Heart left ventricle (tissue), 13 donors: ENCODE results near the gene SH3TC1.

Experiments used
- CTCF ChIP-seq, 12 donors: fragments of 200-600 bp; sonication (generic) in 4 of 12; IDR thresholded peaks; one replicate each; pipeline versions ENCODE4 v1.5.0 to v1.8.0; 2018 to 2022; ENCODE audit warnings: antibody characterized with exemption in 12 of 12, mild to moderate bottlenecking in 5 of 12
- POLR2A ChIP-seq, 2 donors: fragments of 450-650 bp; IDR thresholded peaks; one replicate each; pipeline ENCODE4 v1.6.1; 2017; ENCODE audit warnings: antibody characterized with exemption in 2 of 2, mild to moderate bottlenecking in 2 of 2, moderate library complexity in 2 of 2
- donor health status: ischemic (EF 13 %, LVEDD 7.1; RV severe dilation, severe dysfunction).
- donor health status: DM: no; HTN: yes; CAD: no.
- donor health status: DM: no; HTN: no; CAD: no.
- donor health status: ischemic (EF 25% LVEDD 6.9; RV normal size, moderate dysfunction).
- donor health status: ischemic (EF 25% LVEDD 5.7; RV mildly dilated, moderate dysfunction).
- donor health status: ischemic (EF 35%, LVEDD 5.7; RV mildly dilated, moderate dysfunction).
- donor health status: nonischemic (EF 11% LVEDD 7.7; RV severe dilation, severe dysfunction).
- donor health status: DM: yes; HTN: yes; CAD: no.
- donor health status: PGD.
- donor health status: ischemic (EF 29% LVEDD 5.4; RV normal size, mild dysfunction).
- donor health status: nonischemic (EF 23%, LVEDD 6.1; RV moderate dilation, normal function).

- TF ChIP-seq POLR2A (IDR thresholded peaks at IDR 0.05) (no peak), CTCF (IDR thresholded peaks at IDR 0.05) (no peak)
Observed at GRCh38 chr4:8160233-8160560, 38.9 kb upstream of the SH3TC1 start.
